Skin epidermis (tissue), 12 donors: ENCODE measurements around the gene PTPRE.

Source experiments
- H3K27ac ChIP-seq, 21 experiments: fragments of 200-600 bp; sonication (generic) in 11 of 21; one replicate each; pipeline ENCODE4 v1.5.0; 2020; ENCODE audit warnings: mild to moderate bottlenecking in 3 of 21, inconsistent platforms in 2 of 21, moderate library complexity in 2 of 21
- H3K4me3 ChIP-seq, 7 experiments: fragments of 200-600 bp; sonication (generic) in 2 of 7; one replicate each; pipeline ENCODE4 v1.5.0; 2020; ENCODE audit warnings: inconsistent platforms in 2 of 7, mild to moderate bottlenecking in 2 of 7, moderate library complexity in 1 of 7

Gene PTPRE

DNA sequence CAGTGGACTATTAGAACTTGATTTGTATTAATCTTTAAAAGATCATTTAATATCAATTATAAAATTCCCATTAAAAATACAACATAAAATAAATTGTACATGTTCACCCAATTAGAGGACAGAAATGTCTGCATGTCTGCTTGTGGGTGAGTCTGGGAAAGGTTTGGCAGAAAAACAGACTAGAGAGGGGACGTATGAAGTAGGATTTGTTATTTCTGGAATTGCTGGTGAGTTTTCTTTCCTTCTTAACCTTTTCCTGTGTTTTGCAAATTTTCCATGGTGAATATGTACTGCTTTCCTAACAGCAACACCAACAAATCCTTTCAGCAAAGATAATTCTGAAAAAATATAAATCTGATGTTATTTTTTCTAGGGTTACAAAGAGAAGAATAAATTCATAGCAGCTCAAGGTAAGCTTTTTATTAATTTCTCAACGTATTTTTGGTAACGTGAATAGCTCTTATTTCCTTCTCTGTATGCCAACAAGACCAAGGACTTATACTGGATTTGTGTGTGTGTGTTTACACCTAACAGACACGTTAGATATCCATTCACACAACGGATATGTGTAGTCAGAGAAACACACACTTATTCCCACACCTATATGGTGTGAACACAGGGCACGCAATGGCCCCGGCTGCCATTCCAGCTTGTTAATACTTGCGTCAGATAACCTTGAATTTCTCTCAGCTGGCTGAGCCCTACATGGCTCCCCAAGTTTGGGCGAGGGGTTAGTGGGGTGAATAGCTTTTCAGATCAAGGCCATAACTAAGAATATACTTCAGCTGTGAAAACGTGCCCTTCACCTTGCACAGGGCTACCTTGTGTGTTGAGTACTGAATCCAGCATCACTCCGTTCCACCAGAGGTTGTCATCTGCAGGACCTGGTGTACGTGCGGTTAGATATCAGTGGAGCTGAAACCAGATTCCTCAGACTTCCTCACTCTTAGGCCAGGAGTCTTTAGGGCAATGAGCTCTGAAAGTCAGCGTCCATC is 154.7 kb downstream of the PTPRE start:
- no peak overlapping the region for H3K4me3 ChIP-seq
- peak overlapping the region in 16 of 21 experiments; percentile 58 to 95 (median 84) for H3K27ac ChIP-seq

DNA sequence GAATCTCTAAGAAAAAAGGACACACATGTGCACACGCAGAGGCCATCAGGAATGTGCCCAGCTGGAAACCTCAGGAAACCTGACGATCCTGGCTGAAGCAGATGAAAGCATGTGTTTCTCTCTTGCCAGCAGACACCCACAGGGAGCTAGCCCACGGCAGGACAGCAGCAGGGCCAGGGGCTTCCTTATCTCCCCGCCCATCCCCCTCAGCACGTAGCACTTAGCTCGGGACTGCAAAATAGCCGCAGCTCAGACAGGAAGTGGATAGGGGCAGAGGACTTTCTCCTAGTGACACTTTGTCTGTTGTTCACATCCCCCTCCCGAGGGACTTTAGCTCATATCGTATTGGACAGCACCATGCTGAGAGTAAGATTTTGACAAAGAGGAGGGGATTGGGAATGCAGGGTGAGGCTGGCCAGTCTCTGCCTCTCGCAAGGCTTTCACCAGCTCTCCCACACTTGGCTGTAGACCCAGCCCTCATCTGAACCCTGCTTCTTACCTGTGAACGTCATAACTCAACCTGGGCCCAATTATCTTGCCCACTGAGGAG is 155.5 kb downstream of the PTPRE start:
- peak overlapping the region in 20 of 21 experiments; percentile 48 to 95 (median 83) for H3K27ac ChIP-seq

DNA sequence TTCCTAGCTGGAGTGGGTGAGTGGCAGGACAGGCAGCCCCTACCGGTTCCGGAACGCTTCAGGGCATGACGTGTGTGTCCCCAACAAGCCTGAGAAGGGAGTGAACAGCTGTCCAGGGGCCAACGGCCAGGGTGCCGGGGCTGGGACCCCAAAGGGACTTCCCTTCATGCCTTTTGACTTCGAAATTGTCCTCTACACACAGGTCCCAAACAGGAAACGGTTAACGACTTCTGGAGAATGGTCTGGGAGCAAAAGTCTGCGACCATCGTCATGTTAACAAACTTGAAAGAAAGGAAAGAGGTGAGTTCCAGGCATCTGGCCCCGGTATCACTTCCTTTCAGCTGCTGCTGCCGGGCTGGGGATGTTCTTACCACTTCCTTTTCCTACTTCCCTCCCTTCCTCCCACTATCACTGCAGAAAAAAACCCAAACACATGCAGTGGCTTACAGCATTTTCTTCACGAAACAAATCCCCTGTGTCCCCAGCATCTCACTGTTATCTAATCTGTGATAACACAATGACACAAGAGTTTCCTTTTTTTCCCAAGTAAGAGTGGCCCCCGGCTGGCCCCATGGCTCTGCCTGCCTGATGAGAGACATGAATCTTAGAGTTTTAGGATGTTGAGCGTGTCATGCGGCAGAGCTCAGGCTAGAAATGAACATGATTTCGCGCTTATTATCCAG is 156.1 kb downstream of the PTPRE start:
- peak overlapping the region in 2 of 7 experiments; percentile 2 to 14 for H3K4me3 ChIP-seq
- H3K27ac ChIP-seq, result peak overlapping the region in 20 of 21 experiments; percentile 48 to 95 (median 84)

More for the DNA sequence above, 155.5 kb downstream of the PTPRE start:
- H3K4me3 ChIP-seq, result peak overlapping the region in 2 of 7 experiments; percentile 2 to 14

DNA sequence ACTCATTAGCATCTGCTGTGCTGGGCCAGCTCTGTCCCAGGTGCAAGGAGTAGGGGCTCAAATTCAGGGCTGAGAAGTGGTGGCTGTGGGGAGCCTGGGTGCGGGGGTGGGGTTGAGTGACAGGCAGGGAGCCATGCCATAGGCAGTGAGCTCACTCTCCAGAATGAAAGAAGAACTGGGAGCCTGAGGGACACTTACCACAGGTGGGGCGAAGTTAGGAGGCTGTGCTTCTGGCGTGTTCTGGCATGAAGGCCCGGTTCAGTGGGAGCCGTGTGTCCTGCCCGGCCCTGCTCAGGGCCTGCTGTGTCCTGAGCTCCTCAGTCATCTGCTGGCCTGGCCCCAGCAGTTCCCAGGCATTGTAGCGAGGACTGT is 156.8 kb downstream of the PTPRE start:
- Histone ChIP-seq H3K27ac (peak overlapping the region in 20 of 21 experiments; percentile 51 to 95 (median 84)), H3K4me3 (no peak overlapping the region)

DNA sequence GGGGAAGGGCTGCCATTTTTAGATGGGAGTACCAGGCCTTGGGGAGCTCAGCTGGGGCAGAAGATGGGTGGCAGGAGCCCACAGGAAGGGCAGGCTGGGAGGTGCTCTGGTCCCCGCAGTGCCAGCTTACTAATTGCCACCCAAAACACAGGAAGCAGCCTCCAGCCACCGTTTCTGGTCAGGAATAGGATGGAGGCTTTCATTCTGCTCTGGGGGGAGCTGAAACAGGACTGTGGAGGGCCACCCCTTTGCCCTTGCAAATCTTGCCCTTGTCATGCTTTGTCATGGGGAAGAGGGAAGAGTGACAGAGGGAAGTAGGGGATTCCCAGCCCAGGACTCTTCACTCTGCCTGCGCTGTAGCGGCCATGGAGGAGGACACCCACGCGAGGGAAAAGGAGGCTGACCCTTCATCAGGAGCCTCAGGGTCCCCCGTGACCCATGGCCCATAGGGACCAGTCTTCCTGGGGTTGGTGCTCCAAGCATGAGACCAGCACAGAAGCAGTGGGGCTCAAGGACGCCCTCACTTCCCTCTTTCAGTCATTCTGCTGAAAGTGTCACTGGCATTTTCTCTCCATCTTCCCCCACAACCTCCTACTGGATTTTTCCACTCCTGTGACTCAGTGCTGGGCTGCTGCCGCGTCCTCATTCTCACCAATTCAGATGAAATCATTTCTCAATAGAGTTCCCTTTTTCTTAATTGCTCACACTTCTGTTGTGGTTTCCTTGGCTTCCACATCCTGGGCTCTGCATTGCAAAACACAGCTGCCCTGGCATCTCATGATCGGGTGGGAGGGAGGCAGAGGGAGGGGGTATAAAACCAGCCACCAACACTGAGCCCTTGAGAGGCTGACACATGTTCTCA is 157.4 kb downstream of the PTPRE start:
- no peak overlapping the region for H3K4me3 ChIP-seq
- peak overlapping the region in 20 of 21 experiments; percentile 51 to 95 (median 84) for H3K27ac ChIP-seq

DNA sequence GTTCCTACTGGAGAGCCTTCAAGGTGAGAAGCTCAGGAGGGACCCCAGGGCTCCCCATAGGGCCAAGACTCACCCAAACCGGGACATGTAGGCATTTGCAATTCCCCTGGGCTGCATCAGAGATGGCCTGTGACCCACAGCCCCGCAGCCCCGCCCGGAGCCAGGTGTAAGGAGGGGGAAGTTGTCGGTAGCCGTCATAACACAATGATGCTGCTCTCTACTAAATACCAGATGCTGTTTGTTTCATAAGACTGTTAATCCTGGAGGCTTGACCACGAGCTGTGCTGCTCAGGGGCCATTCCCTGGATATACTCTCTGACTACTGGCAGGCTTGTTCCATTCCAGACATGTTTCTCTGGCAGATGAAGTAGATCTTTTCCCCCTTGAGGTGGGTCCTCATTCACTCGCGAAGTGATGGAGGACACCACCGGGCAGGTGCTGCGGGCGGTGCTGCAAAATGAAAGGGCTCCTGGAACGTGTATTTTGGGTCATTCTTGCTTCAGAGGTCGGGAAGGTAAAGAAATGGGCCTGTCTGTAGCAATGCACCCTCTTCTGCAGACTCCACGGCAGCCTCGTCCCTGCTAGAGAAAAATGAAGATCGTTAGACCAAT is 158.2 kb downstream of the PTPRE start:
- peak overlapping the region in 19 of 21 experiments; percentile 7 to 95 (median 85) for H3K27ac ChIP-seq
- no peak overlapping the region for H3K4me3 ChIP-seq

DNA sequence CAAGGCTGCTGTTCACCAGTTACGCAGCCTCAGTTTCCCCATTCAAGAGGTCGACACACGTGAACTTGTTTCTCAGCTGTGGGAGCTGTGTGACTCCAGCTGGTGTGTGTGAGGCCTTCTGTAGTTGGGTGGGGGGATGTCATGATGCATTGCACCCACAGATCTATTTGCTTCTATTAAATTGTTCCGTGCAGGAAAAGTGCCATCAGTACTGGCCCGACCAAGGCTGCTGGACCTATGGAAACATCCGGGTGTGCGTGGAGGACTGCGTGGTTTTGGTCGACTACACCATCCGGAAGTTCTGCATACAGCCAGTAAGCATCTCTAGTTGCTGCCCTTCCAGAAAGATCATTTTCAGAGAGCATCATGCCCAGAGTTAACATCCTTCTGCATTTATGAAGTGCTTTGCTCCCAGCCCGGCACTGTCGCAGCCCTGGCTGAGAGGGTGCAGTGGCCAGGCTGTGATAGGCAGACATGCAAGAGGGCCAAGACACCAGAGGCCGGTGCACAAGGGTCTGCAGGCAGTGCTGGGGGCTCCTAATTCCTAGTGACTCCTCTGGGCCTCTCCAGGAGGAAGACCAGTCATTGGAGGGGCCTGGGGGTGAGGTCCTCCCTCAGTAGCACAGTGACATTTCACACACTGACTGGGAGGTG is 159.1 kb downstream of the PTPRE start:
- no peak overlapping the region for H3K4me3 ChIP-seq
- H3K27ac ChIP-seq, result peak overlapping the region in 8 of 21 experiments; percentile 73 to 95 (median 89)

DNA sequence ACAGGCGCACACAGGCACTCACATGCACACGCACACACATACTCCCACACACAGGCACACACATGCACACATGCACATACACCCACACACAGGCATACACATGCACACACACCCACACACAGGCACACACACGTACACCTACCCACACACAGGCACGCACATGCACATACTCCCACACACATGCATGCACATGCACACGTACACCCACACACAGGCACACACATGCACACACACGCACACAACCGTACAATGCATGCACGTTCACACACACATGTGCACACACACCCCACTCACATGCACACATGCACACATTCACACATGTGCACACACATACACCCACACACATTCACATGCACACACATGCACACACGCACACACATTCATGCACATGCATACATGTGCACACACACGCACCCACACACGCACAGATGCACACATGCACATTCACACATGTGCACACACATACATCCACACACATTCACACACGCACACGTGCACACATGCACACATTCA is 160.0 kb downstream of the PTPRE start:
- H3K27ac ChIP-seq, result peak overlapping the region in 1 of 21 experiments; percentile 95
- H3K4me3 ChIP-seq, result no peak overlapping the region

DNA sequence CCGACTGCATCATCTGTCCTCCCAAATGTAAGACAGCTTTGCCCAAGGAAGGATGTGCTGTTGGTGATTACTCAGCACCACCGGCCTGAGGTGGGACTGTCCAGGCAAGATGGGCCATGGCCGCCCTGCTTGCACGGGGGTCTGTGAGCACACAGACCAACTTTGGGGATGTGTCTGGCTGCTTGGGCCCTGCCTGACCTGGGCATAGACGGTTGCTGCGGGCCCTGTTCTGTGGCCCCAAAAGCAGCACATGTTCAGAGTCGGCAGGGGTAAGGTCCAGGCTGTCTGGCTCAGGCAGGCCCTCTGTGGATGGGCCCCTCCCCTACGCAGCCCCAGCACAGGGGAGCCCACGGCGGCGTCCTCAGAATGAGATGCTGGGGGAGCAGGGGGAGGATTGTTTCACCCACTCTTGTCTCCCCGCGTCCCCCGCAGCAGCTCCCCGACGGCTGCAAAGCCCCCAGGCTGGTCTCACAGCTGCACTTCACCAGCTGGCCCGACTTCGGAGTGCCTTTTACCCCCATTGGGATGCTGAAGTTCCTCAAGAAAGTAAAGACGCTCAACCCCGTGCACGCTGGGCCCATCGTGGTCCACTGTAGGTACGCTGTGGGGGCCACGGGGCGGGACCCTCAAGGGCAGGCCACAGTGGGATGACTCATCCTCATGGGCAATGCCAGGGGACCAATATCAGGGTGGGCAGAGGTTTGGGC is 160.9 kb downstream of the PTPRE start:
- Histone ChIP-seq H3K4me3 (no peak overlapping the region), H3K27ac (no peak overlapping the region)

DNA sequence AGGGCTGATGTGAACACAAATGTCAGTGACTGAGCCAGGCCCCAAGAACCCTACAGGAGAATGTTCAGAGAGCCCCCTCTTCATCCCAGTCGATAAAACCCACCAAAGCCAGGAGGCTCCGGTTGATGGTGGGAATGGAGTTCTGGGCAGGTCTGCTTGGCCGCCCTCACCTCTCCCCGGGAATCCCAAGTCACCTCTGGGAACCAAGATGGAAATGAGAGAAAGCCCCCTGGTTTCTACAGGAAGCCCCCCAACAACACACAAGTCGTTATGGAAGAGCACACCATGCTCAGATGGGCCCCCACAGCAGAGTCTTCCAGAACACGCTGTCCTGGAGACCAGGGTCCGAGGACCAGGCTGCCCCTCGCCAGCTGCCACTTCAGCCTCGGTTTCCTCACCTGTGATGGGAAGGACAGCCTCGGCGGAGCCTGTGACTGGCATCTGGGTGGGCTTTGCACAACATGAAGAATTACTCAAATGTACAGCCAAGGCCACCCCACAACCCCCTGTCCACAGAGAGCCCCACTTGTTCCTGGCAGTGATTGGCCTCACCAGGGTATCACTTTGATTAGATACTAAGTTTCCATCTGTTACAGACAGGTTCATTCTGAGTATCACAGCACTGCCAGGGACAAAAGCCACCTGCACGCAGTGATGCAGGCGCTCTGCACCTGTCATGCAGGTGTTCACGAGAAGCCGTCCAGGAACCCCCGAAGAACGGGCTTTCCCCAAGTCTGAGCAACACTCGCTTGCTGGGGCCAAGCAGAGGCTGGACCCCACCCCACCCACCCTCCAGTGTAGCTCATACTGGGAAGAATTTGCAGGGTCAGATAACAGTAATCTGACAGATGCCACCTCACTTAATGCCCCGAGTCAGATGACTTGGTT is 161.7 kb downstream of the PTPRE start:
- Histone ChIP-seq H3K4me3 (no peak overlapping the region), H3K27ac (peak overlapping the region in 1 of 21 experiments; percentile 7)

DNA sequence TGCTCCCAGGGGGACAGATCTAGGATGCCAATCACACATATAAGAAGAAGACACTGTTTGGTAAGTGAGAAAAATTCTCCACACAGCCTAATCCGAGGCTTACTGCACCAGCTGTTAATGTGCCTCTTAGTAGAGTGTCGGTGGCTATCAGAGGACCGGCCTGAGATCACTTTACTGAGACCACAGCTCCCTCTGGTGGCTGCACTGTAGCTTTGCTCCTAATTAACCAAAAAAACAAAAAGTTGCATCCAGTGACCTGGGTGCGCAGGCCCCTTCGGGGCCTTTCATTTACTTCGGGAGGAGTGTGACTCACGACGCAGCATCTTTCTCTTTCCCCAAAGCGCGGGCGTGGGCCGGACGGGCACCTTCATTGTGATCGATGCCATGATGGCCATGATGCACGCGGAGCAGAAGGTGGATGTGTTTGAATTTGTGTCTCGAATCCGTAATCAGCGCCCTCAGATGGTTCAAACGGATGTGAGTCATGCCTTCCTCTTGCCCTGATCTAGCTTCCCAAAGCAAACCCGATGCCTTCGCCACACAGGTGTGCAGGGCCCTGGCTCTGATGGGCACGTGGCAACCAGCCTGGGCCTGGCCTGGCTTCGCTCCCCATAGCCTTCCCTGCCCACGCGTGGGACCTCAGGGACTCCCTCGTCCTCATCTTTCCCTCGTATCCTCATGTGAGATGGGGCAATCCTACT is 162.6 kb downstream of the PTPRE start:
- H3K27ac ChIP-seq, result peak overlapping the region in 1 of 21 experiments; percentile 7
- no peak overlapping the region for H3K4me3 ChIP-seq

DNA sequence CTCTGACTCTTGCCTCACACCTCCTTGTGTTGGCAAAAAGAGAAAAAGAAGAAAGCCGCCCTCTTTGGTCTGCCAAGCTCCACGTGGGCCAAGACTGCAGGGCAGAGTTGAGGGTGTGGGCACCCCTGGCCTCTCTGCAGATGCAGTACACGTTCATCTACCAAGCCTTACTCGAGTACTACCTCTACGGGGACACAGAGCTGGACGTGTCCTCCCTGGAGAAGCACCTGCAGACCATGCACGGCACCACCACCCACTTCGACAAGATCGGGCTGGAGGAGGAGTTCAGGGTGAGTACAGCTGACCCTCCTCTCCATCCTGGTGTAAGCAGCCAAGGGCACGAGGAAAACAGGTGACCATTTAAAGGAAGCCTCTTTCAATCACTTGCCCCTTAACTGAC is 163.3 kb downstream of the PTPRE start:
- Histone ChIP-seq H3K27ac (no peak overlapping the region), H3K4me3 (no peak overlapping the region)

DNA sequence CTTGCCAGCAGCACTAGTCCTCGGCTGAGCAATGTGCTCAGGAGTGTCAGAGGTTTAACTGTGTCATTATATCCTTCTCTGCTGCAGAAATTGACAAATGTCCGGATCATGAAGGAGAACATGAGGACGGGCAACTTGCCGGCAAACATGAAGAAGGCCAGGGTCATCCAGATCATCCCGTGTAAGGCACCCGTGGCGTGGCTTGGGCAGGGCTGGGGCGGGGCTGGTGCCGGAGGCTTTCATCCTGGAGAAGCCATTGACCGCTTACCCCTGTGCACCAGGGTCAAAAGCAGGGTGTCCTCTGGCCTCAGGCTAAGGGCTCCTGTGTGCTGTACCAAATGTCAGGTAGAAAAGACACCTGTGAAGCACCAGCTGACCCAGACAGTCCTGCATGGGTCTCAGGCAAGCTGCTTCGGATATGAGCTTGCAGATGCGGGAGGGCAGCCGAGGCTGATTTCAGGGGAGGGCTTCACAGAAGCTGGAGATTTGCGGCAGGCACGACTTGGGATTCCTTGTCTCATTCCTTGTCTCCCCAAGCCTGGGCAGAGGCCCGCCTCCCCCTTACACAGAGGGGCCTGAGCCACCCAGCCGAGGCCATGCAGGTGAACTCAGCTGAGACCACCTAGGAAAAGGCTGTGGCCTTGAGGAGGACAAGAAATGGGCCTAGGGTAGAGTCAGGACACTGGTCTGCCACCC is 164.0 kb downstream of the PTPRE start:
- H3K27ac ChIP-seq, result no peak overlapping the region

DNA sequence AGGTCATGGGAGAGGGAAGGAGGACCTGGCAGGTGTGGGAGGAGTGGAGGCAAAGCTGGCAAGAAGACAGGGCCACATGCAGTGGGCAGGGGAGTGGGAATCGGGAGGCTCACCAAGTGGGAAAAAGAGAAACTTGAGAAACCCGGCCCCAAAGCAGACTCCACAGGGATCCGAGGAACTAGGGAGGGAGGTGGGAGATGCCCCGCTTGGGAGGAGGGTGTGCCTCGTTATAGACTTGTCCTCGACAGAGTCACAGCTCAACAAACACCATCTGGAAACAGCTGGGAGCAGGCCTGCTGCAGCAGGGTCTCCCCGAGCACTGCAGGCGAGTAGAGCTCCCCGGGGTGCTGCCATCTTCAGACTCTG is 164.5 kb downstream of the PTPRE start:
- H3K4me3 ChIP-seq, result no peak overlapping the region
- no peak overlapping the region for H3K27ac ChIP-seq

More for the DNA sequence above, 164.0 kb downstream of the PTPRE start:
- H3K4me3 ChIP-seq, result no peak overlapping the region

DNA sequence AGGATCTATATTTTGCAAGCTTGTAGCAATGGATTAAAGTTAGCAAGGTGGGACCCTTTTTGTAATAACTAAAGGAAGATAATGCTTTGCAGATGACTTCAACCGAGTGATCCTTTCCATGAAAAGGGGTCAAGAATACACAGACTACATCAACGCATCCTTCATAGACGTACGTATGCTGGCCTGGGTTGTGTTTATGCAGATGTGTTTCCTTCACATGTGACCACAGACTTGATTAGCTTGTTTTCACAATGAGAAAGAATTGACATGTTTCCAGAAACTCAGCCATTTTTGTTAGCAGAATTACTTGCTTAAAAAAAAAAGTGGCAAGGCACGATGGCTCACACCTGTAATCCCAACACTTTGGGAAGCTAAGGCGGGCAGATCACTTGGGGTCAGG is 165.1 kb downstream of the PTPRE start:
- Histone ChIP-seq H3K27ac (no peak overlapping the region), H3K4me3 (no peak overlapping the region)
